DOHH2 (cell line): Measurements from ENCODE around the gene HEATR9.

ENCODE experiments used
- EZH2phosphoT487 ChIP-seq: fragments of 200-600 bp; sonication (generic); IDR thresholded peaks from 2 replicates; pipeline ENCODE4 v1.6.1; 2017; ENCODE audit warnings: borderline replicate concordance, mild to moderate bottlenecking, antibody characterized with exemption, low read length, moderate library complexity, mixed read lengths
- TF ChIP-seq, protein P1 (sequence below): fragments of 200-600 bp; sonication (generic); IDR thresholded peaks from one replicate; pipeline ENCODE4 v1.5.1; 2014; ENCODE audit warnings: antibody characterized with exemption, mild to moderate bottlenecking, low read depth, low read length; ENCODE audit not compliant: poor library complexity, severe bottlenecking

GRCh38 chr17:35906191-35906925 is 37.7 kb upstream of the HEATR9 start:
- TF ChIP-seq, protein P1, sequence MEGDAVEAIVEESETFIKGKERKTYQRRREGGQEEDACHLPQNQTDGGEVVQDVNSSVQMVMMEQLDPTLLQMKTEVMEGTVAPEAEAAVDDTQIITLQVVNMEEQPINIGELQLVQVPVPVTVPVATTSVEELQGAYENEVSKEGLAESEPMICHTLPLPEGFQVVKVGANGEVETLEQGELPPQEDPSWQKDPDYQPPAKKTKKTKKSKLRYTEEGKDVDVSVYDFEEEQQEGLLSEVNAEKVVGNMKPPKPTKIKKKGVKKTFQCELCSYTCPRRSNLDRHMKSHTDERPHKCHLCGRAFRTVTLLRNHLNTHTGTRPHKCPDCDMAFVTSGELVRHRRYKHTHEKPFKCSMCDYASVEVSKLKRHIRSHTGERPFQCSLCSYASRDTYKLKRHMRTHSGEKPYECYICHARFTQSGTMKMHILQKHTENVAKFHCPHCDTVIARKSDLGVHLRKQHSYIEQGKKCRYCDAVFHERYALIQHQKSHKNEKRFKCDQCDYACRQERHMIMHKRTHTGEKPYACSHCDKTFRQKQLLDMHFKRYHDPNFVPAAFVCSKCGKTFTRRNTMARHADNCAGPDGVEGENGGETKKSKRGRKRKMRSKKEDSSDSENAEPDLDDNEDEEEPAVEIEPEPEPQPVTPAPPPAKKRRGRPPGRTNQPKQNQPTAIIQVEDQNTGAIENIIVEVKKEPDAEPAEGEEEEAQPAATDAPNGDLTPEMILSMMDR, result no peak
- TF ChIP-seq EZH2phosphoT487, result no peak
